Astrocyte (in vitro differentiated cells and primary cell): ENCODE results near the gene IER3.

Source experiments
- CTCF ChIP-seq: IDR thresholded peaks from 2 replicates; pipeline ENCODE4 v1.5.1; 2011; ENCODE audit warnings: low read depth, mild to moderate bottlenecking, inconsistent platforms, low read length, moderate library complexity; ENCODE audit not compliant: insufficient read depth
- EZH2 ChIP-seq: IDR thresholded peaks from 2 replicates; pipeline ENCODE4 v1.6.1; 2012; ENCODE audit warnings: mild to moderate bottlenecking, low read length, inconsistent platforms; ENCODE audit not compliant: insufficient read depth

GRCh38 chr6:30707281-30707850, 37.0 kb downstream of the IER3 start:
- no peak for TF ChIP-seq EZH2
- TF ChIP-seq CTCF, result no peak
